CD4-positive, alpha-beta T cell treated with Interleukin-6 at 100 ng/mL for 8 hours (primary cell): ENCODE measurements around the gene HIF1A.
"Not testable (repeated sequence)": the region's sequence is repeated elsewhere in the genome, so short reads cannot be mapped to it uniquely, and the experiment has no call there.

ENCODE experiments used
- DNase-seq: peaks from one replicate; pipeline ENCODE4 v3.0.0-alpha.2; 2020; ENCODE audit warnings: mixed read lengths, low spot score

The HIF1A gene

DNA sequence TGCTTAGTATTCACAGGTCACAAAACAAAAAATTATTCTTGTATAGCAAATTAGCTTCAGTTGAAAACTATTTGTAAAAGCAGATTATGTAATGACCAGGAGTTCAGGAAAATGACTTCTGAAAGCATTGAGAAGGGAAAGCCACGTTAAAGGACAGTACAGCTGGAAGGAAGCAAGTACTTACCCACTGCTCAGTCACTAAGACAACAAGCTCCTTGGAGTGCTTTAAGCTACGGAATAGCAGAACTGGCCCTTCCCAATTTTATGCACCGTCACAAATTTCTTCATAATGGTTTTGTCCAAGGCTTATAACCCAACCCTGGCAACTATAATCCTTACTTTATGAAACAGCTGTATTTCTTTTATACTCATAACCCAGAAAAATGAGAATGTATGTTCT lies 54.0 kb downstream of the HIF1A start:
- no peak for DNase-seq

DNA sequence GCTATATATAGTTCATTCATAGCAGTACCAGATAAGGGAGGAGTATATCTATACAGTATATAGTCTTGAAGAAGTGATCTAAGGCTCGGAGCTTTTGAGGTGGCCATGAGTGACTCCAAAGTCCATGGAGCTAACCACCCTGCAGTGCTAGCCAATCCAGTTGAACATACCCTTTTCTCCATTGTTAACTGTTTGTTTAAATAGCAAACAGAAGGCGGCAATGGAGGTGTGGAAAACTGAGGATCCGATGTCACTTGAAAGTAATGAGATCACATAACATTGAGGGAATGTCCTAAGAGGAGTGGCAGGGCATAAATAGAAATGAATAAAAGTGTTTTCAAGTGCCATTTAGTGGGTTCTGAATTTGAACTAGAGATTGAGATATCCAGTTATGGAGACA lies 54.6 kb downstream of the HIF1A start:
- no peak for DNase-seq

DNA sequence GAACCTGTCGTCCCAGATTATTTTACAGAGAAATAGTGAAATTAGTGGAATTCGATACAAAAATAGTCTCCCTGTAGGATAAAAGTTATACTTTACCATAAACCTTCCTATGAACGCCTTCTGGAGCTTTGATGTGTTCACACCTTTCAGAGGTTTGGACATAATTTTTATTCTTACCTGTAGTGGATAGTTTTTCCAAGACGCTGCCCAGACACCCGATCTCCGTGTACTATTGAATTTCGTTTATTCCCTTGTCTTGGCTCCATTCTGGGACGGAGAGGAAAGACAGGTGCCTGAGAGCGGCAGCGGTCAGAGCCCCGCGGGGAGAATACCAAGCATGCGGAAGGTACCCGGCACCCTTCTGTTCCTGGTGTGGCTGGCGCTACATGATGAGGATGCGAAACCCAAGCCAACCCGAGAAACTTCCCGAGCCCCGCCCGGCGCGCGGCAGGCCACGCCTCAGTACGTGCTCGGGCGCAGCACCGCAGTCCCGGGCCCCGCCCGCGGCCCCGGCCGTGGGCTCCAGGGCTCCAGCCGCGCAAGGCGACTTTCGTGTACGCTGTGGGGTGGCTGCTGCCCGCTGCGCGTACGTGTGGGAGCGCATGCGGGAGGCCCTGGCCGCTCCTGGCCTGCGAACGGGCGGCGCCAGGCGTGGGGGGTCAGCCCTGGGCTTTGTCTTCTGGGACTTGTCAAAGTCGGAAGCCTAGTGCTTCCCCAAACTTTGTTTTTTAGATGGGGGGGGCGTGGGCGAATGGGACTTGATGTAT lies 55.6 kb downstream of the HIF1A start:
- peak; percentile 70 for DNase-seq

DNA sequence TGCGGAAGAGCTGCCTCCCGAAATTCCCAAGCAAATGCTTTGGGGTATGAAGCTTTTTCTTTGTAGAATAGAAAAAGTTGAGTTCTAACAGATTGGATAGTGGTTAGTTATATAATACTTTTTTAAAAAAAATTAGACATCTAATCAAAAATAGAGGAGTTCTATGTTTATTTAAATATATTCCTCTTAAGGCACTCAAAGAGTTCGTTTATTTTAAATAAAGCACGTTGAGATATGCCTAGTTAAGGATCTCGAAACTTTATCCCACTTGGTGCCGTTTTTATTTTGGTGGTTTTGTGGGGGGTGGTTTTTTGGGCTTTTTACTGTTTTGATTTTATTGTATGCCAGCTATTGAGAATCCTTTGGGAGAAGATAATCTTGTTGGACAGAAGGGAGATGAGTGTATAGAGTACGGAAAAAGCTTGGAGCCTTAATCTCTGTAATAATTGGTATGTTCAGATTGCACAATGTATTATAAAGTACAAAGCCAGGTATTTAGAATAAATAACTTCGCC lies 56.2 kb downstream of the HIF1A start:
- no peak for DNase-seq

DNA sequence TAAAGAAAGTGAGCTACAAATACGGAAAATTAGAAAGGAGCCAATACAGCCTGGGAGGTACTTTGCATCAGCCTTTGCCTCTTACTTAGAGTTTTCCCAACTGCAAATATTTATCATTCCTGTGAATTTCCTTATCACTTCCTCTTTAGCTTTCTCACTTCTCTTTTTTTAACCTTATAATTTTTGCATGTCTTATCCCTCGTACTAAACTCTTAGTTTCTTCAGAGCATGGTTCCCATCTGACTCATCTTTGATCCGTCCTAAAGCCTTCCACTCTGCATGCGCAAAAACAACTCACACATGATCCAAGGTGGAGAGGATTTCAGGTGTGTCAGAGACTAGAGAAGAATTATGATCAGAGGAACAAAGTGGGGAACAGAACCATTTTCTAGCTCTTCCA lies 57.3 kb downstream of the HIF1A start:
- DNase-seq = no peak

DNA sequence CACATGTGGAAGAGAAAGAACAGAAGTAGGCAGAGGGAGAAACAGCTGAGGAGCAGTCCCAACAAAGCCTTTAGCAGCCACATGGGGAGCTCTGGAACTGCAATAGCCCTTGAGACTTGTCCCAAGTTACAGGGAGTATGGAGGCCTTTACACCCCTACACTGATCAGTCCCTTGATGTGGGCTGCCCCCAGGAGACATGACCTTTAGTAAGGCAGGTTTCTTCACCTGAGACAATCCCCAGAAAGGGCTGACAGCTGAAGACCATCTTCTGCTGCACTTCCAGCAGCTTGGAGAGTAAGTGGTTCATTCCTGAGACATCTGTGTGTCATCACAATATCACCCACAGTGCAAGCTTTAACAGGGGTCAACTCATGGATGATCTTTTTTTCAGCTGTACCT lies 58.3 kb downstream of the HIF1A start:
- no peak for DNase-seq

DNA sequence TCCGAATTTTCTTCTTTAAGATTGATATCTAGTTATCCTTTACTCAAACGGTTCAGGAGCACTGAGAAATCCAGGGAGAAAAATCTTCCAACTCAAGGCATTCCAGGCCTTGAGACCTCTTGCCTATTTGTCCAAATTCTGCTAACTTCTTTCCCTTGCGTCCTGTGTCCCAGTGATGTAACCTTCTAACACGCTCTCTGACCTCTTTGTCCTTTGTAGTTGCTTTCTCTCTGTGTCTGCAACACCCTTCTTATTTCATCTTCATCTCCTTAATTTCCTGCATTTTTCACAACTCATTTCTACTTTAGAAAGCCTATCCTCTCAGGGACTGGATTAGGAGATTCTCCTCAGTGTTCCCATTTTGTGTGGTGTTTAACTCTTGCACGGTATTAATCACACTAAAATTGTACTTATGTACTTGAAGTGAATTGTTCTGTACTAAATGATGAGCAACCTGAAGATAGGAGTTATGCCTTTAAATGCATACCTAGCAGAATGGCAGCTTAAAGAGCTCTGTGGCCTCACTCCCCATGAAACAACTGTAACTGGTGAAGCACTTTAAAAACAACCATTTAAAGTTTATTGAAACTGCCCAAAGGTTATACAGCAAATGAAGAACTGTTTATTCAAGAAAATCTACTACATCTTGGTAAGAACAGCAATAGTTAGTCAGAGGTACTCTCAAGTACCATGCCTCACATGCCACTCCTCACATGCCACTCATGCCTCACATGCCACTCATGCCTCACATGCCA lies 59.5 kb downstream of the HIF1A start:
- no peak for DNase-seq

DNA sequence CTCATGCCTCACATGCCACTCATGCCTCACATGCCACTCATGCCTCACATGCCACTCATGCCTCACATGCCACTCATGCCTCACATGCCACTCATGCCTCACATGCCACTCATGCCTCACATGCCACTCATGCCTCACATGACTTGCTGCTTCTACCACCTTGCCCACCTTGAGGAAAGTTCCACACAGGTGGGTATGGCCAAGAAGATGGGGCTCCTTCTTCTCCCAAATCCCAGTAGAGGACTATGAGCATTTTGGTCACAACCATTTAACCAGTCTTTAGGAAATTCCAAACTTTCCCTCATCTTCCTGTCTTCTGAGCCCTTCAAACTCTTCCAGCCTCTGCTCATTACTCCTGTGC lies 60.0 kb downstream of the HIF1A start:
- not testable (repeated sequence) for DNase-seq

DNA sequence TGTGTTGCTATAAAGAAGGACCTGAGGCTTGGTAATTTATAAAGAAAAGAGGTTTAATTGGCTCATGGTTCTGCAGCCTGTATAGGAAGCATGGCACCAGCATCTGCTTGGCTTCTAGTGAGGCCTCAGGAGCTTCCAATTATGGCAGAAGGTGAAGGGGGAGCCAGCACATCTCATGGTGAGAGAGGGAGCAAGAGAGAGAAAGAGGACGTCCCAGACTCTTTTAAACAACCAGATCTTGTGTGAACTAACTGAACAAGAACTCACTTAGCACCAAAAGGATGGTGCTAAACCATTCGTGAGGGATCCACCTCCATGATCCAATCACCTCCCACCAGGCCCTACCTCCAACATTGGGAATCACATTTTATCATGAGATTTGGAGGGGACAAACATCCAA lies 60.8 kb downstream of the HIF1A start:
- no peak for DNase-seq

DNA sequence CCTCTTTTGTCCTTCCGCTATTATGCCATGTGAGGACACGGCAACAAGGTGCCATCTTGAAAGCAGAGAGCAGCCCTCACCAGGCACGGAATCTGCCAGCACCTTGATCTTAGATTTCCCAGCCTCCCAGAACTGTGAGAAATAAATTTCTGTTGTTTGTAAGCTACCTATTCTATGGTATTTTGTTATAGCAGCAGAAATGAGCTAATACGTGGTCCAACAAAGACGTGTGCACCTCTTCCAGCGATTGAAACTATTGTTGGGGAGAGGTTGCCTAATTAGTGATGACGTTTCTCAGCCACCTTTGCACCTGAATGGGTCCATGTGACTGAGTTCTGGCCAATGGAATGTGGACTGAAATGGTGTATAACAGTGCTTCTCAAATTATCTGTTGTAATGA lies 64.6 kb downstream of the HIF1A start:
- DNase-seq = no peak

DNA sequence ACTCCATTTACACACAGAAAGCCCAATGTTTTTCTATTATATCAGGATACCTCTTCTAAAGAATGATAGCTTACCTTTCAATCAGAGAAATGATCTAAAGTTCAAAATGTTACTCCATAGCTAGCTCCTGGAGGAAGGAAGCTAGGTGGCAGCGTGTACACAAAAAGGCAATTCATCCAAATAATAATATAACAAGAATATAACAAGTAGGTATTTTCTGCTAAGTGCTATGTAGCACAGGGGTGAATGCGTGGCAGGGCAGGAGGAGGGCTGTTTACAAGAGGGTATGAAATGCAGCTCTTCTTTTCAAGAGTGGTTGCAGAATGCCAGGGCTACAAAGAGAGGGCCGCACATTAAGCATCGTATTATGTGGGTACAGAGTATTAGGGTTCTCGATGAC lies 66.2 kb downstream of the HIF1A start:
- DNase-seq = no peak

DNA sequence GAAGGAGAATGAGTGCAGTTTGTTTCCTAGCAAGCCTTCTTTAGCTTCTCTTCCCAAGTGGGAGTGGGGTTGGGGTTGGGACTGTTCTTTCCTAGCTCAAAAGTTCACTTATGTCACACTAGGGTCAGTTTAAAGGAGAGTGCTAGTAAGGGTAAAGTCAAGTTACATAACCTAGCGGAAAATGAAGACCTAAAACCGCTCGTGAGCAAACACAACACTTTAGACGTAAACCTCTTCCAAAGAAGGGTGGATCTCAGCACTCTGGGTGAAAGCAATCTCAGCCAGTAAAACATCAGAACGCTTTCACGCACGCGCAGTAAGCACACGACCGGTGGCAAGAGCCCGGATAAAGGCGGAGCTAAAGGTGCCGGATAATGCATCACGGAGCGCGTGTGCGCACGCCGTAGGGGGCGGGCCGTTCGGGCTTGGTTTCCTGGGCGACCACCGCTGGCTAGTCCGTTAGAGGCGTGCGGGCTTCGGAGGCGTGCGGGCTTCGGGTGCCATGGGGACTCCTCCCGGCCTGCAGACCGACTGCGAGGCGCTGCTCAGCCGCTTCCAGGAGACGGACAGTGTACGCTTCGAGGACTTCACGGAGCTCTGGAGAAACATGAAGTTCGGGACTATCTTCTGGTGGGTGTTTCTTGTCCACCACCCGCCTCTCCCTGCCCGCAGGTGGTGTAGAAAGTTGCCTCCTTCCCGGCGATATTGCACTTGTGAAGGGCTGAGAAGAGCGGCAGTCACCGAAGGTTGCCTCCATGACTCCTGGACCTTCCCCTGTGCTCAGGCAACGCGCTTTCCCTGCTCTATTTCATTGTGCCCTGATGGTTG lies 66.9 kb downstream of the HIF1A start, which contains the start of gene SNAPC1:
Gene SNAPC1 (plus strand): TSS at position 462 of the 828 bp plus-strand sequence. CDS start 41 bp downstream, at position 503.
- peak; percentile 97 for DNase-seq

DNA sequence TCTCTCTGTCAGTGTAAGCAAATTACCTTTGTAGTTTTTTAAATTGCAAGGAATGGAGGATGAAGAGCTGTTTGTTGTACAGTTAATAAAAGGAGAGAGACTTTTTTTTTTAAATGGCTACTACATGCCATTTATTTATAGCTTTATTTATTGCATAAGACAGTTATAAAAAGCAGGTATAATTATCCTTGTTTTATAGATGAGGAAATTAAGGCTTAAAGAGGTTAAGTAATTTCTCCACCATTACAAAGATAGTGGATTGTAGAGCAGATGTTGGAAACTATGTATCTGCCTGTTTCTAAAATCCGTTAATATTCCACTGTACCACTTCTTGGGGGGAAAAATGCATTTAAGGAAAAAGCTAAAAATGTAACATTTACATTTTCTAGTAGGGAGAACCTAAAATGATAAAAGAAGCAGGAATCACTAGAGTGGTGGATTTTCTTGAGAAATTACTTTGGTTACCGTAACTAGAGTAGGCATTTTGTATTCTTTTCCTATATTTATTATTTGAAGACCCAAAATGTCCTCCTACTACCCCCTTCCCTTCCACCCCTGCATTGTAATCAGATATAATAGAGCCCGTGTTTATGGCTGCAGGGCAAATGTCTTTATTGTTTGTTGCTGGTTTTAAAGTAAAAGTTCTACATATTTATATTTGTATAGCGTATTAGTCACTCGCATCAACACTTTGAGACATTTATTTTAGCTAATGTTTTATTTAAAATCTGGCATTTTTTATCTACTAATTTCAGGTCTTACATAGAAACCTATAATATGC lies 69.2 kb downstream of the HIF1A start:
- no peak for DNase-seq

DNA sequence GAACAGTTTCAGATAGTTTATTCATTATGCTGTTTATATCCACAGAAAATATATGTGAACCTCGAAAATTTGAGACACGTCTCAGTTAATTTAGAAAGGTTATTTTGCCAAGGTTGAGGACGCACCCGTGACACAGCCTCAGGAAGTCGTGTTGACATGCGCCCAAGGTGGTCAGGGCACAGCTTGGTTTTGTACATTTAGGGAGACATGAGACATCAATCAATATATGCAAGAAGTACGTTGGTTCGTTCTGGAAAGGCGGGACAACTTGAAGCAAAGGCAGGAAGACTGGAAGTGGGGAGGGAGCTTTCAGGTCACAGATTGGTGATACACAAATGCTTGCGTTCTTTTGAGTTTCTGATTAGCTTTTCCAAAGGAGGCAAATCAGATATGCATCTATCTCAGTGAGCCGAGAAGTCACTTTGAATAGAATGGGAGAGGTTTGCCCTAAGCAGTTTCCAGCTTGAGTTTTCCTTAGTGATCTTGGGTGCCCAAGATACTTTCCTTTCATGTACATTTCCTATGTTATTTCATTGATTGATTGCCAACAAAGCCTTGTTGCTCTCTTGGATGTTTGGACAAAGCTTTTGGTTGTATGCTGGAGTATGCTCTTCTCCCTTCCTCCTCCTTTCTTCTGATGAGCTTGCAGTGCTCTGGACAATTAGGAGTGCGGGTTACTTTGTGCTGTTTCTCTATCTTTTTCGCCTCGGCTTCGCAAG lies 70.1 kb downstream of the HIF1A start:
- DNase-seq = no peak

DNA sequence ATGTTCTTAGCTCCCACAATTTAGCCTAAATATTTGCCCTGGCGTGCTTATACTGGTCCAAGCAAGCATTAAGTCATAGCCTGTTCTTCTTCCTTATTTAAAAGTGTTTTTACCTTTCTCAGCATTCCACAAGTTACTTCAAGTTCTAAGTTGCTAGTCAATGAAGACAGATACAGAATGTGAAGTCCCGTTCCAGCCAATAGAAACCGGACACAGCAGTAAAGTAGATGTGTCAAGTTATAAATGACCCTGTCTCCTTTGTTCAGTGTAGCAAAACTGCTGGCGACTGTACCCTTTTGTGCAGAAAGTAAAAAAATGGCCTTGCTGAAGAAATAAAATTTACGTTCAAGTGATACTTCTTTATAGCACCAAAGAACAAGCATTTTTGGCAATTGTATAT lies 70.8 kb downstream of the HIF1A start:
- no peak for DNase-seq

DNA sequence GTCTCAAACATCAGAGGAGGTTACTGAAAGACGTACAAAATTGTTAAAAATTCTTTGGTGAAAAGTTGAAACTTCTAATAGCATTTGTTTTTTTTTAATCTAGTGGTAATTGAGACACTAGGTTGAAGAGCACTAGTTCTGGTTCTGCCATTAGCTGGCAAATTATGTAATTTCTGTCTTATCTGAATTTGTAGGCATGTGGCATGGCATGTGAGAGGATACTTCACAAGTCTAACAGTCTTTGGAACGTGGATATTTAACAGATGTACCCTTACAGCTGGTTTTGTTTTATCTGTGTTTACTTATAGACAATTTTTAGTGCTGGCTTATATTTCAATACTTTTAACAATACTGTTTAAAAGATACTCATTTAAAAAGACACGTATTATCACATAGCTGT lies 72.9 kb downstream of the HIF1A start:
- no peak for DNase-seq

DNA sequence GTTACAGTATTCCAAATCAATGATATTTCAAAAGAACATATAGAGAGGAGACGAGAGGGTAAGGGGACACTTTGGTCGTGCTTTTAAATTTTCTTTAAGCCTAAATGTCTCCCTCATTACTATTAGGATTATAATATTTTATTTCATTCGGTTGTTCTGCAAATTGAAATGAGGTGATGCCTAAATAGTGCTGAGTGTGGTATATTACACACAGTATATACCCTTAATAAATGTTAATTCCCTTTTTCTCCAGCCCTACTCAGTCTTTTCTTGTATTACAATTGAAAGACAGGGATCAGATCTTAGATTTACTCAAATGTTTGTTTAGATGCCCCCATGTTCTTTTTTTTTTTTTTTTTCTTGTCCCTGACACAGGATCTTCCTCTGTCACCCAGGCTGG lies 74.6 kb downstream of the HIF1A start:
- DNase-seq = no peak

DNA sequence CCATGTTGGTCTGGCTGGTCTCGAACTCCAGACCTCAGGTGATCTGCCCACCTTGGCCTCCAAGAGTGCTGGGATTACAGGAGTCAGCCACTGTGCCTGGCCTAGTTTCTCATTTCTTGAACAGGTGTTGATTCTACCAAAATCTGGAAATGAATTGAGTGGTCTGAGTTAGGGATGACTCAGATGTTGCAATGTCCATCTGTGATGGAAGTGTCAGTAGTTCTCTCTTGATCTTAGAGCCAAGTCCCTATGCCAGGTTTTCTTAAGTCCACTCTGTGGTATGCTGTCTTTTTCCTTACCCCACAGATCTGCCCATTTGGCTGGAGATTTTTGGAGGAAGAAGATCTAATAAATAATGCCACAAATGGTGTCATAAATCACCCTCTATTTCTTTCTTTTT lies 79.5 kb downstream of the HIF1A start:
- no peak for DNase-seq

DNA sequence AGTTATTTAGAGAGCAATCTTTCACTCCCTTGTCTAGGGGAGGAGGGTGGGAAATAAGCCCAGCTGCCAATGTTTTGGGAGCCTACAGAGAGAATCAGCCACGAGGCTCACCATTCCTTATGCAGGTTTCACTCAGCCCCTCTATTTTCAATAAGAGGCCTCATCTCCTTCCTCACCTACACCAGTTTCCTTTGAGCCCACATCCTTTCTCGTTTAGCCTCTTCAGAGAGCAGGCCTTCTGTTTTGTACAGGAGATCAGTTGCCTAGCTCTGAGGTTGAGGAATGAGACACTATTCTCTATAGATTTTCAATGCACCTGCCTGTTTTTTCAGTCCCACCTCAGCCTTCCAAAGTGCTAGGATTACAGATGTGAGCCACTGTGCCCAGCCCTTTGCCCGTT lies 84.8 kb downstream of the HIF1A start:
- DNase-seq = peak; percentile 39

DNA sequence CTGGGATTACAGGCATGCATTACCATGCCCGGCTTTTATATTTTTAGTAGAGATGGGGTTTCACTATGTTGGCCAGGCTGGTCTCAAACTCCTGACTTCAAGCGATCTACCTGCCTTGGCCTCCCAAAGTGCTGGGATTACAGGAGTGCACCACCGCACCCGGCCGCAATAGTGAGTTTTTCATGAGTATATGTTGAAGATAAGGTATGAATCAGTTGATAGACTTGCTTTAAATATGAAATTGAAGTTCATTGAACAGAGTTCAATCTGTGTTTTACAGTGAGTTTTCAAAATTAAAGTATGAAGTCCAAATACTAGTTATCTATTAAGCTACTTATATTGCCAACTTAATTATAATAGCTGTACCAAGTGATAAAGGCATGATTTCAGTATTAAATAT lies 102.0 kb downstream of the HIF1A start:
- no peak for DNase-seq
